Measurements from ENCODE around the gene LARP1.

The LARP1 gene

DNA sequence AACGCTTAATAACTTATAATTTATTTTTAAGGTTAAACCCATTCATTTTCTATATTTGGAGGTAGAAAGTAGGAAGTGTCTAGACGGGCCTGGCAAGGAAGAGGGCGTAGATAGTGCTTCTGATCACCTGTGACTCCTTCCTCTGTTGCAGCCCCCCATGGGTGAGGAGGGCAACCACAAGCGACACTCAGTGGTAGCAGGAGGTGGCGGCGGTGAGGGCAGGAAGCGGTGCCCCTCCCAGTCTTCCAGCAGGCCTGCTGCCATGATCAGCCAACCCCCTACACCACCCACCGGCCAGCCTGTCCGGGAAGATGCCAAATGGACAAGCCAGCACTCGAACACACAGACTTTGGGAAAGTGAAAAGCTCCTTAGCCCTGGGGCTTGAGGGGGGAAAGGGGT is 58.6 kb downstream of the LARP1 start:
- no peak for TF ChIP-seq OSR1 (CRISPR knock-in tag; IDR thresholded peaks at IDR 0.05)
- no peak for TF ChIP-seq GLIS3 (CRISPR knock-in tag; IDR thresholded peaks at IDR 0.05)
- TF ChIP-seq ZNF565 (CRISPR knock-in tag; conservative IDR thresholded peaks at IDR 0.05; ENCODE audit: low read depth) = no peak
- TF ChIP-seq, protein P1, sequence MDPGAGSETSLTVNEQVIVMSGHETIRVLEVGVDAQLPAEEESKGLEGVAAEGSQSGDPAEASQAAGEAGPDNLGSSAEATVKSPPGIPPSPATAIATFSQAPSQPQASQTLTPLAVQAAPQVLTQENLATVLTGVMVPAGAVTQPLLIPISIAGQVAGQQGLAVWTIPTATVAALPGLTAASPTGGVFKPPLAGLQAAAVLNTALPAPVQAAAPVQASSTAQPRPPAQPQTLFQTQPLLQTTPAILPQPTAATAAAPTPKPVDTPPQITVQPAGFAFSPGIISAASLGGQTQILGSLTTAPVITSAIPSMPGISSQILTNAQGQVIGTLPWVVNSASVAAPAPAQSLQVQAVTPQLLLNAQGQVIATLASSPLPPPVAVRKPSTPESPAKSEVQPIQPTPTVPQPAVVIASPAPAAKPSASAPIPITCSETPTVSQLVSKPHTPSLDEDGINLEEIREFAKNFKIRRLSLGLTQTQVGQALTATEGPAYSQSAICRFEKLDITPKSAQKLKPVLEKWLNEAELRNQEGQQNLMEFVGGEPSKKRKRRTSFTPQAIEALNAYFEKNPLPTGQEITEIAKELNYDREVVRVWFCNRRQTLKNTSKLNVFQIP (CRISPR knock-in tag; IDR thresholded peaks at IDR 0.05; ENCODE audit: borderline replicate concordance, low read depth) = no peak
- no peak for TF ChIP-seq PPARA (CRISPR knock-in tag; IDR thresholded peaks at IDR 0.05; ENCODE audit: borderline replicate concordance)
- TF ChIP-seq CSDC2 (CRISPR knock-in tag; IDR thresholded peaks at IDR 0.05) = no peak
- TF ChIP-seq ISL1 (CRISPR knock-in tag; IDR thresholded peaks at IDR 0.05) = no peak
- no peak for TF ChIP-seq SNAI2 (CRISPR knock-in tag; IDR thresholded peaks at IDR 0.05)
- TF ChIP-seq, protein P2, sequence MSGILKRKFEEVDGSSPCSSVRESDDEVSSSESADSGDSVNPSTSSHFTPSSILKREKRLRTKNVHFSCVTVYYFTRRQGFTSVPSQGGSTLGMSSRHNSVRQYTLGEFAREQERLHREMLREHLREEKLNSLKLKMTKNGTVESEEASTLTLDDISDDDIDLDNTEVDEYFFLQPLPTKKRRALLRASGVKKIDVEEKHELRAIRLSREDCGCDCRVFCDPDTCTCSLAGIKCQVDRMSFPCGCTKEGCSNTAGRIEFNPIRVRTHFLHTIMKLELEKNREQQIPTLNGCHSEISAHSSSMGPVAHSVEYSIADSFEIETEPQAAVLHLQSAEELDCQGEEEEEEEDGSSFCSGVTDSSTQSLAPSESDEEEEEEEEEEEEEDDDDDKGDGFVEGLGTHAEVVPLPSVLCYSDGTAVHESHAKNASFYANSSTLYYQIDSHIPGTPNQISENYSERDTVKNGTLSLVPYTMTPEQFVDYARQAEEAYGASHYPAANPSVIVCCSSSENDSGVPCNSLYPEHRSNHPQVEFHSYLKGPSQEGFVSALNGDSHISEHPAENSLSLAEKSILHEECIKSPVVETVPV (CRISPR knock-in tag; IDR thresholded peaks at IDR 0.05) = no peak
- no peak for TF ChIP-seq TCF4 (CRISPR knock-in tag; IDR thresholded peaks at IDR 0.05; ENCODE audit: borderline replicate concordance)
- TF ChIP-seq, protein P3, sequence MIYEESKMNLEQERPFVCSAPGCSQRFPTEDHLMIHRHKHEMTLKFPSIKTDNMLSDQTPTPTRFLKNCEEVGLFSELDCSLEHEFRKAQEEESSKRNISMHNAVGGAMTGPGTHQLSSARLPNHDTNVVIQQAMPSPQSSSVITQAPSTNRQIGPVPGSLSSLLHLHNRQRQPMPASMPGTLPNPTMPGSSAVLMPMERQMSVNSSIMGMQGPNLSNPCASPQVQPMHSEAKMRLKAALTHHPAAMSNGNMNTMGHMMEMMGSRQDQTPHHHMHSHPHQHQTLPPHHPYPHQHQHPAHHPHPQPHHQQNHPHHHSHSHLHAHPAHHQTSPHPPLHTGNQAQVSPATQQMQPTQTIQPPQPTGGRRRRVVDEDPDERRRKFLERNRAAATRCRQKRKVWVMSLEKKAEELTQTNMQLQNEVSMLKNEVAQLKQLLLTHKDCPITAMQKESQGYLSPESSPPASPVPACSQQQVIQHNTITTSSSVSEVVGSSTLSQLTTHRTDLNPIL (CRISPR knock-in tag; IDR thresholded peaks at IDR 0.05; ENCODE audit: low read depth) = no peak
- TF ChIP-seq, protein P4, sequence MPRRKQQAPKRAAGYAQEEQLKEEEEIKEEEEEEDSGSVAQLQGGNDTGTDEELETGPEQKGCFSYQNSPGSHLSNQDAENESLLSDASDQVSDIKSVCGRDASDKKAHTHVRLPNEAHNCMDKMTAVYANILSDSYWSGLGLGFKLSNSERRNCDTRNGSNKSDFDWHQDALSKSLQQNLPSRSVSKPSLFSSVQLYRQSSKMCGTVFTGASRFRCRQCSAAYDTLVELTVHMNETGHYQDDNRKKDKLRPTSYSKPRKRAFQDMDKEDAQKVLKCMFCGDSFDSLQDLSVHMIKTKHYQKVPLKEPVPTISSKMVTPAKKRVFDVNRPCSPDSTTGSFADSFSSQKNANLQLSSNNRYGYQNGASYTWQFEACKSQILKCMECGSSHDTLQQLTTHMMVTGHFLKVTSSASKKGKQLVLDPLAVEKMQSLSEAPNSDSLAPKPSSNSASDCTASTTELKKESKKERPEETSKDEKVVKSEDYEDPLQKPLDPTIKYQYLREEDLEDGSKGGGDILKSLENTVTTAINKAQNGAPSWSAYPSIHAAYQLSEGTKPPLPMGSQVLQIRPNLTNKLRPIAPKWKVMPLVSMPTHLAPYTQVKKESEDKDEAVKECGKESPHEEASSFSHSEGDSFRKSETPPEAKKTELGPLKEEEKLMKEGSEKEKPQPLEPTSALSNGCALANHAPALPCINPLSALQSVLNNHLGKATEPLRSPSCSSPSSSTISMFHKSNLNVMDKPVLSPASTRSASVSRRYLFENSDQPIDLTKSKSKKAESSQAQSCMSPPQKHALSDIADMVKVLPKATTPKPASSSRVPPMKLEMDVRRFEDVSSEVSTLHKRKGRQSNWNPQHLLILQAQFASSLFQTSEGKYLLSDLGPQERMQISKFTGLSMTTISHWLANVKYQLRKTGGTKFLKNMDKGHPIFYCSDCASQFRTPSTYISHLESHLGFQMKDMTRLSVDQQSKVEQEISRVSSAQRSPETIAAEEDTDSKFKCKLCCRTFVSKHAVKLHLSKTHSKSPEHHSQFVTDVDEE (CRISPR knock-in tag; IDR thresholded peaks at IDR 0.05) = no peak
- no peak for TF ChIP-seq TOX (CRISPR knock-in tag; IDR thresholded peaks at IDR 0.05; ENCODE audit: borderline replicate concordance)
- no peak for TF ChIP-seq ZFP3 (CRISPR knock-in tag; IDR thresholded peaks at IDR 0.05)
- TF ChIP-seq ZFP30 (CRISPR knock-in tag; IDR thresholded peaks at IDR 0.05) = no peak
- TF ChIP-seq ESRRG (CRISPR knock-in tag; IDR thresholded peaks at IDR 0.05) = no peak
- TF ChIP-seq ZC3H10 (CRISPR knock-in tag; IDR thresholded peaks at IDR 0.05) = no peak
- ATAC-seq = no peak

DNA sequence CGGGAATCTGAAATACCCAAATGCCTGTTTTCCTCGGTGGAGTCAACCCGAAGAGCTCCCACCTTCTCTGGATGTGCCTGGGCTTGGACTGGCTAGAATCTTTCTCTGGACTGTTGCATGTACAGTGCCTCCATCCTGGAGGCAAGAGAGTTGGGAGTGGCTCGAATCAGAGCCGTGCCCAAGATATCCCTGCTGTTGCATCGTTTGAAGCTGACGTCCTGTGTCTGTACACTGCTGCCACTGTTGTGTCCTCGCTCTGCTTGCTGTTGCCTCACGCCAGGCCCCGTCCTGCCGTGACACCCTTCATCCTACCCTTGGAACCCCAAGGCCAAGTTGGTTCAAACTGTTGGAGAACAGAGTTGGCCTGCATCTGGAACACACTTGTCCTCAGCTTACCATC is 59.8 kb downstream of the LARP1 start:
- TF ChIP-seq PPARA (CRISPR knock-in tag; IDR thresholded peaks at IDR 0.05; ENCODE audit: borderline replicate concordance) (no peak), ZNF8 (CRISPR knock-in tag; IDR thresholded peaks at IDR 0.05) (no peak), ZC3H10 (CRISPR knock-in tag; IDR thresholded peaks at IDR 0.05) (no peak), ESRRG (CRISPR knock-in tag; IDR thresholded peaks at IDR 0.05) (no peak), ARNTL (CRISPR knock-in tag; IDR thresholded peaks at IDR 0.05; ENCODE audit: borderline replicate concordance, low read depth) (no peak), OSR1 (CRISPR knock-in tag; IDR thresholded peaks at IDR 0.05) (no peak), ZNF565 (CRISPR knock-in tag; conservative IDR thresholded peaks at IDR 0.05; ENCODE audit: low read depth) (no peak), TOX (CRISPR knock-in tag; IDR thresholded peaks at IDR 0.05; ENCODE audit: borderline replicate concordance) (no peak)
- TF ChIP-seq, protein P4 (CRISPR knock-in tag; IDR thresholded peaks at IDR 0.05) = no peak
- TF ChIP-seq, protein P2 (CRISPR knock-in tag; IDR thresholded peaks at IDR 0.05) = no peak
- TF ChIP-seq, protein P1 (CRISPR knock-in tag; IDR thresholded peaks at IDR 0.05; ENCODE audit: borderline replicate concordance, low read depth) = no peak
- no peak for ATAC-seq
